H1 (cell line): ENCODE measurements around the gene ZPR1. TPM values are rescaled to one million over a fixed set of nuclear protein-coding genes. Genes with fewer than 3 reads are reported as not detected.

Source experiments
- CTCF ChIA-PET: fragments of 300-600 bp; sonication (Branson Sonifier 250); formaldehyde crosslinking; loops from one replicate; lab custom pipeline; 2021; ENCODE audit not compliant: partially characterized antibody; lab: Charles Lee
- POLR2A ChIA-PET: fragments of 300-600 bp; sonication (Branson Sonifier 250); formaldehyde crosslinking; loops from one replicate; lab custom pipeline; 2021; ENCODE audit warnings: inconsistent platforms; ENCODE audit not compliant: partially characterized antibody; lab: Charles Lee
- DNase-seq, 2 experiments: peaks; one replicate each; pipeline versions ENCODE4 v3.0.0 to v3.0.0-alpha.2; 2010 to 2022; ENCODE audit warnings: low spot score in 2 of 2, low read depth in 1 of 2, mixed read lengths in 1 of 2
- FAIRE-seq: peaks from 2 replicates; lab custom pipeline; 2011; peaks lifted over from hg19 to GRCh38; lab: Jason Lieb, UNC
- H2AFZ ChIP-seq: 2 replicates; pipeline ENCODE4 v1.8.1; 2012; ENCODE audit warnings: low read length, inconsistent platforms
- H2AK5ac ChIP-seq: 2 replicates; pipeline ENCODE4 v1.6.1; 2013; ENCODE audit warnings: low read depth, low read length
- H2BK120ac ChIP-seq: replicated peaks from 2 replicates; pipeline ENCODE3; 2013; ENCODE audit warnings: low read depth, low read length, inconsistent platforms
- H2BK12ac ChIP-seq: 2 replicates; pipeline ENCODE4 v1.6.1; 2013; ENCODE audit warnings: low read depth, low read length
- H2BK15ac ChIP-seq: 2 replicates; pipeline ENCODE4 v1.6.1; 2013; ENCODE audit warnings: low read length
- H2BK20ac ChIP-seq: 2 replicates; pipeline ENCODE4 v1.6.1; 2013; ENCODE audit warnings: low read length
- H2BK5ac ChIP-seq: 2 replicates; pipeline ENCODE4 v1.6.1; 2013; ENCODE audit warnings: low read depth, low read length
- H3K14ac ChIP-seq: 2 replicates; pipeline ENCODE4 v1.6.1; 2013; ENCODE audit warnings: inconsistent platforms; ENCODE audit not compliant: insufficient read length
- H3K18ac ChIP-seq: 2 replicates; pipeline ENCODE4 v1.6.1; 2013; ENCODE audit warnings: low read length; ENCODE audit errors: extremely low read depth
- H3K23ac ChIP-seq: 2 replicates; pipeline ENCODE4 v1.6.1; 2013; ENCODE audit warnings: inconsistent platforms; ENCODE audit not compliant: insufficient read length
- H3K23me2 ChIP-seq: 2 replicates; pipeline ENCODE4 v1.6.1; 2013; ENCODE audit warnings: low read depth, low read length
- H3K27ac ChIP-seq: 2 replicates; pipeline ENCODE4 v1.6.1; 2011; ENCODE audit warnings: low read depth, low read length, inconsistent platforms
- H3K27me3 ChIP-seq, 4 experiments: replicated peaks in 1 of 4; 1 replicate in 1 of 4; 2 replicates in 3 of 4; pipeline versions ENCODE4 v1.6.1 to v1.8.1; 2011 to 2013; ENCODE audit warnings: low read length in 3 of 4, mild to moderate bottlenecking in 3 of 4, inconsistent platforms in 2 of 4, mixed read lengths in 2 of 4, moderate library complexity in 1 of 4; ENCODE audit not compliant: control insufficient read depth in 3 of 4, insufficient read depth in 3 of 4; ENCODE audit errors: extremely low read depth in 1 of 4
- H3K36me3 ChIP-seq, 4 experiments: 2 replicates each; pipeline versions ENCODE4 v1.6.1 to v1.8.1; 2011 to 2013; ENCODE audit warnings: mild to moderate bottlenecking in 4 of 4, low read length in 3 of 4, moderate library complexity in 2 of 4, control low read depth in 1 of 4, inconsistent platforms in 1 of 4; ENCODE audit not compliant: insufficient read depth in 4 of 4, control insufficient read depth in 2 of 4
- H3K4ac ChIP-seq: replicated peaks from 2 replicates; pipeline ENCODE3; 2013; ENCODE audit warnings: low read length, low read depth, mixed read lengths, inconsistent platforms; ENCODE audit not compliant: insufficient read length
- H3K4me1 ChIP-seq, 4 experiments: replicated peaks in 1 of 4; 1 replicate in 1 of 4; 2 replicates in 3 of 4; pipeline versions ENCODE4 v1.6.1 to v1.8.1; 2011 to 2013; ENCODE audit warnings: low read length in 3 of 4, inconsistent platforms in 2 of 4, mixed read lengths in 1 of 4; ENCODE audit not compliant: insufficient read depth in 4 of 4, control insufficient read depth in 3 of 4
- H3K4me2 ChIP-seq, 2 experiments: 2 replicates each; pipeline versions ENCODE4 v1.6.1 to v1.8.1; 2011 to 2013; ENCODE audit warnings: low read depth in 2 of 2, low read length in 2 of 2, control low read depth in 1 of 2, inconsistent platforms in 1 of 2, mild to moderate bottlenecking in 1 of 2; ENCODE audit not compliant: insufficient read depth in 1 of 2
- H3K4me3 ChIP-seq, 4 experiments: fragments of 200-600, 300-600 bp in 1 of 4; sonication (generic), shearing (Covaris generic), sonication (Bioruptor Twin) in 1 of 4; 2 replicates each; pipeline versions ENCODE4 v1.5.1 to v1.8.1; 2011 to 2016; ENCODE audit warnings: low read length in 4 of 4, low read depth in 3 of 4, control low read depth in 2 of 4, inconsistent platforms in 2 of 4, mild to moderate bottlenecking in 2 of 4, mixed read lengths in 1 of 4, moderate library complexity in 1 of 4; ENCODE audit not compliant: insufficient read depth in 2 of 4; ENCODE audit errors: extremely low read depth in 1 of 4
- H3K56ac ChIP-seq: replicated peaks from 2 replicates; pipeline ENCODE3; 2013; ENCODE audit warnings: low read depth, mild to moderate bottlenecking, mixed read lengths, low read length, inconsistent platforms; ENCODE audit not compliant: insufficient read length
- H3K79me1 ChIP-seq: 2 replicates; pipeline ENCODE4 v1.6.1; 2013; ENCODE audit warnings: low read depth, low read length, control low read depth
- H3K79me2 ChIP-seq, 2 experiments: 2 replicates each; pipeline versions ENCODE4 v1.6.1 to v1.8.1; 2012 to 2013; ENCODE audit warnings: low read length in 2 of 2, mild to moderate bottlenecking in 2 of 2, inconsistent platforms in 1 of 2; ENCODE audit not compliant: insufficient read depth in 2 of 2, control insufficient read depth in 1 of 2
- H3K9ac ChIP-seq, 4 experiments: replicated peaks in 1 of 4; 1 replicate in 1 of 4; 2 replicates in 3 of 4; pipeline versions ENCODE4 v1.6.1 to v1.8.1; 2011 to 2013; ENCODE audit warnings: low read depth in 3 of 4, low read length in 3 of 4, control low read depth in 2 of 4, mild to moderate bottlenecking in 2 of 4, moderate library complexity in 2 of 4, inconsistent platforms in 1 of 4; ENCODE audit errors: extremely low read depth in 1 of 4
- H3K9me3 ChIP-seq, 2 experiments: 2 replicates each; pipeline versions ENCODE4 v1.6.1 to v1.8.1; 2012 to 2013; ENCODE audit warnings: mild to moderate bottlenecking in 2 of 2, moderate library complexity in 2 of 2, control low read depth in 1 of 2, inconsistent platforms in 1 of 2, low read depth in 1 of 2, low read length in 1 of 2, mixed read lengths in 1 of 2; ENCODE audit not compliant: insufficient read depth in 2 of 2
- H4K20me1 ChIP-seq, 2 experiments: replicated peaks in 1 of 2; 2 replicates each; pipeline versions ENCODE3 to v1.8.1; 2011 to 2013; ENCODE audit warnings: inconsistent platforms in 2 of 2, low read length in 2 of 2, mild to moderate bottlenecking in 1 of 2; ENCODE audit not compliant: insufficient read depth in 2 of 2, control insufficient read depth in 1 of 2
- H4K5ac ChIP-seq: 2 replicates; pipeline ENCODE4 v1.6.1; 2013; ENCODE audit warnings: low read length, low read depth, mixed read lengths, inconsistent platforms; ENCODE audit not compliant: insufficient read length
- H4K8ac ChIP-seq: 2 replicates; pipeline ENCODE4 v1.8.0; 2013; ENCODE audit warnings: mild to moderate bottlenecking, moderate library complexity, low read length, inconsistent platforms; ENCODE audit not compliant: insufficient read depth; ENCODE audit errors: extremely low read depth
- H4K91ac ChIP-seq: replicated peaks from 2 replicates; pipeline ENCODE3; 2013; ENCODE audit warnings: low read length, mixed read lengths, inconsistent platforms; ENCODE audit not compliant: insufficient read length
- BRCA1 ChIP-seq: IDR thresholded peaks from 2 replicates; pipeline ENCODE4 v1.6.1; 2012; ENCODE audit warnings: low read depth, low read length, improper control_type of control experiment
- CBX8 ChIP-seq: fragments of 300-800, 300-1000 bp; sonication (generic); IDR thresholded peaks from 2 replicates; pipeline ENCODE4 v1.7.1; 2016; ENCODE audit warnings: low read depth, low read length, borderline replicate concordance
- CEBPB ChIP-seq: IDR thresholded peaks from 2 replicates; pipeline ENCODE4 v1.6.1; 2012; ENCODE audit warnings: low read depth, low read length
- CHD2 ChIP-seq: IDR thresholded peaks from 2 replicates; pipeline ENCODE4 v1.6.1; 2012; ENCODE audit warnings: low read length, improper control_type of control experiment
- CTBP2 ChIP-seq: IDR thresholded peaks from 2 replicates; pipeline ENCODE4 v1.7.0; 2011; ENCODE audit warnings: borderline replicate concordance, mild to moderate bottlenecking, moderate library complexity, mixed read lengths, low read length; ENCODE audit not compliant: insufficient read depth, insufficient read length
- EP300 ChIP-seq, 2 experiments: IDR thresholded peaks; 1 replicate in 1 of 2; 2 replicates in 1 of 2; pipeline ENCODE4 v1.6.1; 2011 to 2012; ENCODE audit warnings: low read depth in 2 of 2, low read length in 2 of 2, mild to moderate bottlenecking in 2 of 2, borderline replicate concordance in 1 of 2, inconsistent platforms in 1 of 2, moderate library complexity in 1 of 2
- HDAC6 ChIP-seq: IDR thresholded peaks from one replicate; pipeline ENCODE4 v1.7.1; 2012; ENCODE audit warnings: low read depth, mild to moderate bottlenecking, inconsistent platforms, low read length, moderate library complexity
- PHF8 ChIP-seq: fragments of 200-600 bp; sonication (generic); conservative IDR thresholded peaks from 2 replicates; pipeline ENCODE4 v1.7.1; 2012; ENCODE audit warnings: low read depth, mild to moderate bottlenecking, inconsistent platforms, low read length, moderate library complexity
- RAD21 ChIP-seq, 2 experiments: IDR thresholded peaks in 1 of 2; conservative IDR thresholded peaks in 1 of 2; 2 replicates each; pipeline ENCODE4 v1.6.1; 2011; ENCODE audit warnings: low read depth in 2 of 2, low read length in 2 of 2, improper control_type of control experiment in 1 of 2, inconsistent platforms in 1 of 2, mild to moderate bottlenecking in 1 of 2, moderate library complexity in 1 of 2
- SP2 ChIP-seq: IDR thresholded peaks from 2 replicates; pipeline ENCODE4 v1.6.1; 2012; ENCODE audit warnings: mild to moderate bottlenecking, low read length, inconsistent platforms
- SUZ12 ChIP-seq: fragments of 200-600 bp; sonication (generic); IDR thresholded peaks from 2 replicates; pipeline ENCODE4 v1.6.1; 2012; ENCODE audit warnings: mild to moderate bottlenecking, inconsistent platforms, low read length, moderate library complexity, mixed read lengths
- TAF1 ChIP-seq: IDR thresholded peaks from 2 replicates; pipeline ENCODE4 v1.6.1; 2011; ENCODE audit warnings: mild to moderate bottlenecking, low read depth, low read length
- WGBS, 2 experiments: shearing (Covaris generic) in 1 of 2; methylation state at CpG; one replicate each; pipeline versions ENCODE4 v1.1.6 to v1.1.7; 2013 to 2015; ENCODE audit warnings: low lambda C conversion rate in 2 of 2, mixed read lengths in 2 of 2, inconsistent platforms in 1 of 2, low coverage in 1 of 2, missing lambda C conversion rate in 1 of 2; ENCODE audit not compliant: insufficient replicate concordance in 2 of 2, insufficient coverage in 1 of 2, insufficient read length in 1 of 2; ENCODE audit errors: extremely low coverage in 1 of 2, missing lambda C conversion rate in 1 of 2; 5-methylcytosine and 5-hydroxymethylcytosine counted together
- polyA plus RNA-seq, 7 experiments: library from polyadenylated mRNA; depleted of rRNA in 3 of 7; stranded (reverse) in 5 of 7; unstranded in 2 of 7; fragments of >200 nt in 5 of 7; fragments of 200-250 nt in 2 of 7; gene quantifications; 1 replicate in 5 of 7; 2 replicates in 1 of 7; 4 replicates in 1 of 7; pipeline versions ENCODE4 v1.2.1 to v1.2.3, GENCODE V29; 2011 to 2013; ENCODE audit warnings: missing spikeins in 2 of 7, mixed read lengths in 2 of 7
- total RNA-seq: library from RNA; stranded (reverse); fragmentation: NEBNext Ultra II Directional; extraction: Animal tissue kit (Norgen Biotek cat#: 25700); gene quantifications from 2 replicates; pipeline ENCODE4 v1.2.1, GENCODE V29; 2021
- TF ChIP-seq, protein P1 (sequence below): IDR thresholded peaks from 2 replicates; pipeline ENCODE4 v1.6.1; 2012; ENCODE audit warnings: inconsistent platforms

ZPR1 gene
- total and polyA plus RNA-seq, 2 of the 8 experiments (the other 6 are each of a cell fraction or from before 2014, with no cell fraction given): 36.7 to 70.5 TPM

GRCh38 chr11:116730241-116730561, 57.6 kb downstream of the ZPR1 start:
- no peak overlapping the region for H4K91ac ChIP-seq
- 88% methylated on average over 10 of the region's 10 CpGs; no CpG with 5 or more reads in 1 of the 2 experiments for WGBS, 2 experiments
- H4K5ac ChIP-seq: no peak overlapping the region
- DNase-seq (no peak), FAIRE-seq (no peak)
- H3K4me3 ChIP-seq: no peak overlapping the region
- no peak overlapping the region for H3K23ac ChIP-seq
- no peaks in the 10 kb centered on the region for H3K9me3 ChIP-seq
- ChIA-PET CTCF (interaction anchor here (1.4 to 11.9 kb wide), 10 partner anchors 9 to 212 kb away, joined by 4 to 334 read pairs (median 18); no protein-coding TSS in a partner anchor), POLR2A (no interaction called here)
- no peak overlapping the region for H2BK20ac ChIP-seq
- peaks cover 6 to 28% (median 18%) of the 10 kb centered on the region in 4 experiments for H3K4me1 ChIP-seq
- H2BK120ac ChIP-seq: no peak overlapping the region
- H3K36me3 ChIP-seq: no peaks in the 10 kb centered on the region
- no peak overlapping the region for H2AK5ac ChIP-seq
- H4K20me1 ChIP-seq: no peaks in the 10 kb centered on the region
- TF ChIP-seq CBX8 (no peak), TAF1 (no peak), SP2 (no peak), HDAC6 (no peak), SUZ12 (no peak), EP300 (IDR thresholded peaks at IDR 0.05; ENCODE audit: borderline replicate concordance in 1 of 2, low read depth in 2 of 2, low read length in 2 of 2) (no peak), BRCA1 (no peak), CEBPB (no peak), CHD2 (no peak), CTBP2 (no peak), PHF8 (no peak), RAD21 (IDR thresholded peaks at IDR 0.05 in 1 of 2, conservative IDR thresholded peaks at IDR 0.05 in 1 of 2; ENCODE audit: low read depth in 2 of 2, low read length in 2 of 2) (no peak)
- TF ChIP-seq, protein P1, sequence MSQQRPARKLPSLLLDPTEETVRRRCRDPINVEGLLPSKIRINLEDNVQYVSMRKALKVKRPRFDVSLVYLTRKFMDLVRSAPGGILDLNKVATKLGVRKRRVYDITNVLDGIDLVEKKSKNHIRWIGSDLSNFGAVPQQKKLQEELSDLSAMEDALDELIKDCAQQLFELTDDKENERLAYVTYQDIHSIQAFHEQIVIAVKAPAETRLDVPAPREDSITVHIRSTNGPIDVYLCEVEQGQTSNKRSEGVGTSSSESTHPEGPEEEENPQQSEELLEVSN: no peak
- H2BK15ac ChIP-seq: no peak overlapping the region
- H3K23me2 ChIP-seq: no peaks in the 10 kb centered on the region
- H2BK5ac ChIP-seq: no peak overlapping the region
- no peak overlapping the region for H2AFZ ChIP-seq
- H3K56ac ChIP-seq: no peak overlapping the region
- no peak overlapping the region for H4K8ac ChIP-seq
- H3K27ac ChIP-seq: no peak overlapping the region
- H3K9ac ChIP-seq: no peak overlapping the region
- no peak overlapping the region for H3K14ac ChIP-seq
- H3K4ac ChIP-seq: no peak overlapping the region
- no peaks in the 10 kb centered on the region for H3K27me3 ChIP-seq
- H3K18ac ChIP-seq: no peak overlapping the region
- H2BK12ac ChIP-seq: no peak overlapping the region
- H3K79me1 ChIP-seq: no peaks in the 10 kb centered on the region
- H3K4me2 ChIP-seq: no peak overlapping the region
- no peaks in the 10 kb centered on the region for H3K79me2 ChIP-seq
